GM21825 (cell line): ENCODE results near the gene MIGA1.

Experiments used
- ATAC-seq: cut with Tn5 transposase; IDR thresholded peaks from one replicate; pipeline ENCODE4 v1.9.1; 2021; ENCODE audit warnings: mild to moderate bottlenecking, moderate library complexity; ENCODE audit not compliant: unreplicated experiment

The MIGA1 gene

DNA sequence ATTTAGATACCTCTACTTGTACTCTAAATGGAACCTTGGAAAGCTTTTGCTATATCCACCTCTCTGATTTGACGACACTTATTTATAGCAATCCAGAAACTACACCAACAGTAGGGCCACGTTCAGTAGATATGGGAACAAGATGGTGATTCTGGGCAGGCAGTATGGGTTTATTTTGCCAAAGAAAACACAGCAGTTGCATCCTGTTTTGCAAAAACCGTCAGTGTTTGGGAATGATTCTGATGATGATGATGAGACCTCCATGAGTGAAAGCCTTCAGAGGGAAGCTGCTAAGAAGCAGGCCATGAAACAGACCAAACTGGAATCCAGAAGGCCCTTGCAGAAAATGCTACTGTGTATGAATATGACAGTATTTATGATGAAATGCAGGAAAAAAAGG lies 67.5 kb downstream of the MIGA1 start:
- no peak for ATAC-seq

DNA sequence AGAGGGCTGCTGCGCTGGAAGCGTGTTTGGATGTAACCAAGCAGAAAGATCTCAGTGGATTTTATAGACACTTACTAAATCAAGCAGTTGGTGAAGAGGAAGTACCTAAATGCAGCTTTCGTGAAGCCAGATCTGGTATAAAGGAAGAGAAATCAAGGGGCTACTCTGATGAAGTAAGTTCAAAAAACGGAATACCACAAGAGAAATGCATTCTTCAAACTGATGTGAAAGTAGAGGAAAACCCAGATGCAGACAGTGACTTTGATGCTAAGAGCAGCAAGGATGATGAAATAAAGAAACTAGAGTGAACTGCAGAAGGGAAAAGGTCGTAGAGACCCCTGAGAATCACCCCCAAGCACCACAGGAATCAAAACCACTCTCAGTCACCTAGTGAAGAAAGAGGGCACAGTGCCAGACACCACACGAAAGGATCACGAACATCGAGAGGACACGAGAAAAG lies 68.2 kb downstream of the MIGA1 start:
- no peak for ATAC-seq

GRCh38 chr1:77850082-77850481 lies 70.6 kb downstream of the MIGA1 start:
- no peak for ATAC-seq

DNA sequence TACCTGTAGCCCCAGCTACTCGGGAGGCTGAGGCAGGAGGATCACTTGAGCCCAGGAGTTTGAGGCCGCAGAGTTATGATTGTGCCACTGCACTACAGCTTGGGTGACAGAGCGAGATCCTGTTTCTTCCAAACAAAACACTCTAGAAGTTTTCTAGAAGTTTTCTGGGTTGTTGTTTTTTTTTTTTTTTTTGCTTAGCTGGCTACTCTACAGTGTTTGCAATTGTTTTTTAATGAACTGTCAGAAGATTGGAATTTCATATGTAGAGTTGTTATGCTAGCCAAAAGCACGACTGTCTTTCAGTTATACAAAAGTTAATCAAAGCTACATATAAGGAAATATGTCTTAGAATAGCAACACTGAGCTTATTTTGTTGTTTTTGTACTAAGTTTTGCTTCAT lies 78.1 kb downstream of the MIGA1 start:
- no peak for ATAC-seq

DNA sequence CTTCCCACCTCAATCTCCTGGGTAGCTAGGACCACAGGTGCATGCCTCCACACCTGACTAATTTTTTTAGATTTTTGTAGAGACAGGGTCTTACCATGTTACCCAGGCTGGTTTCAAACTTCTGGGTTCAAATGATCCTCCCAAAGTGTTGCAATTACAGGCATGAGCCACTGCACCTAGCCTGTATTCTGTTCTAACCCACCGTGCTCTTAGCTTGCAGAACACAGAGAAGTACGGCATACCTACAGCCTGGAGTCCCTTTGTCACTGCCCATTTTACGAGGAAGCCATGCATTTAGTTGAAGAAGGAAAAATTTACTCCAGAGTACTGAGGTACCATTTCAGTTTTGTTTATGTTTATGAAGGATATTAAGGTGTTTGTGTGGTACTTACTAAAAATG lies 79.3 kb downstream of the MIGA1 start:
- no peak for ATAC-seq

GRCh38 chr1:77859248-77859647 lies 79.8 kb downstream of the MIGA1 start:
- ATAC-seq: no peak

DNA sequence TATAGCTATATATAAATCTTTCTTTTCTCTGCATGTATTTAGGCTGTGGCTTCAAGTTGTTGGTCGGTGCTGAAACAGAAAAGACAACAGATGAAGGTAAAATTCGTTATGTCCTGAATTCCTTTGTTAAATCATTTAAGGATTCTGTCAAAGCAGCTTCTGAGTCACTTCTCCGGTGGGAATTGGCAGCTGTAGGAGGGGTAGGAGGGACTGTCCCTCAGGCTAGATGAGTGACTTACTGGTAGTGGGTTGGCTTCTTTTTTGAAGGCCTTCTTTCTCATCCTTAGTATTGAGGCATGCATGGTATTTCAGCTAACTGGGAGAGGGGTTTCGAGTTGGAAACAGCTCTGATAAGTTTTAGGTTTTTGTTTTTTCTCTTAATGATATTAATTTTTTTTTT lies 86.8 kb downstream of the MIGA1 start:
- no peak for ATAC-seq

GRCh38 chr1:77872645-77873044 lies 93.2 kb downstream of the MIGA1 start:
- ATAC-seq: no peak

- no peak for ATAC-seq
Measured at GRCh38 chr1:77873461-77873860, 94.0 kb downstream of the MIGA1 start.

GRCh38 chr1:77874804-77875445 lies 95.5 kb downstream of the MIGA1 start:
- ATAC-seq: no peak

DNA sequence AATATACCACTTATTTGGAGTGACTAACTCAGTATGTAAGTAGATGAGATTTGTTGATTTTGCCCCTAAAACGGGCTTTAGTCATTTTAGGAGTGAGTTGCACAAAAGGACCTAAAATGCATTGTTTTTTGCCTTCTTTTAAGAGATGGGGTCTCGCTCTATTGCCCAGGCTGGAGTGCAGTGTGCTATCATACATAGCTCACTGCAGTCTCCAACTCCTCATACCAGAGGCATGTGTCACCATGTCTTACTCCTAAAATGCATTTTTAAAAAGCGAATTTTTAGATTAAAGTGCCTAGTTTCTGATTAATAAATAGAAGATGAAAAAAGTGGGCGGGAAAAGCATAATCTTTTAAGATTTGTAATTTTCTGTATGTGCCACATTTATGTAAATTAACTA lies 97.4 kb downstream of the MIGA1 start:
- no peak for ATAC-seq

DNA sequence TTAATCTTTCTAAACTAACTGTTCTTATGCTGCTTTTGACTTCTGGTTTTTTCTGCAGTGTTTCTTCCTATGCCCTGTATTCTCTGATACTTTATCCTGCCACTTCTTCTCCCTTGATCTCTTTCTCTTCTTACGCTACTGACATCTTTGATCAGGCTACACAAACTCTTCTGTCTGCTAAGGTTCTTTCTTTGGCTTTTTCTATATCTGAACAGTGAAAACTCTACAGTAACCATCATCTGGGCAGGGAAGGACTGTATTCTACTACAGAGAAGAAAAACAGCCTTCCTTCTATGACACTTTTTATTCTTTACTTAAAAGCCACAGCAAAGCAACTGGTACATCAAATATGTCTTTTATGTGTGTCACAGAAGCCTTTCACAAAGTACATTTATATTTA lies 101.6 kb downstream of the MIGA1 start:
- no peak for ATAC-seq

- no peak for ATAC-seq
Measured at GRCh38 chr1:77882411-77882810, 103.0 kb downstream of the MIGA1 start.

- no peak for ATAC-seq
Measured at GRCh38 chr1:77888081-77888780, 108.8 kb downstream of the MIGA1 start, which contains the start of gene NEXN. NEXN (plus strand) TSS chr1:77888624; CDS start chr1:77916107, 27,483 bp downstream.

- ATAC-seq: no peak
Measured at GRCh38 chr1:77888781-77889642, 109.6 kb downstream of the MIGA1 start.

DNA sequence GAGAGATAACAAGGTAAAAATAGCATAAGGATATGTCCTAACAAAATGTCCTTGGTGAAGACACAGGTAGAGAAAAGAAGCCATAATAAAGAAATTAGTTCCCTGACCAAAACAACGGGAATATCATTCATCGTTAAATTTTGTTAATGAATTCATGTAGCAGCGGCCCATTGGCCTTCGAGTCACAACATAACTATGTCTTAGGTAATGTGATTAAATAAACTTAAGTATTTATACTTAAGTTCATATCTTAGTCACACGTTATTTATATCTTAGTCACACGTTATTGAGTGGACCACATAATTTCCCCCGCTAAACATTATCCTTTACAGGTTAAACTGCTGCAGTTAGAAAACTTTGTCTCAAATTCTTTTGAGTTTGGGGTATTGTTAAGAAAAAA lies 110.2 kb downstream of the MIGA1 start:
- ATAC-seq: no peak

DNA sequence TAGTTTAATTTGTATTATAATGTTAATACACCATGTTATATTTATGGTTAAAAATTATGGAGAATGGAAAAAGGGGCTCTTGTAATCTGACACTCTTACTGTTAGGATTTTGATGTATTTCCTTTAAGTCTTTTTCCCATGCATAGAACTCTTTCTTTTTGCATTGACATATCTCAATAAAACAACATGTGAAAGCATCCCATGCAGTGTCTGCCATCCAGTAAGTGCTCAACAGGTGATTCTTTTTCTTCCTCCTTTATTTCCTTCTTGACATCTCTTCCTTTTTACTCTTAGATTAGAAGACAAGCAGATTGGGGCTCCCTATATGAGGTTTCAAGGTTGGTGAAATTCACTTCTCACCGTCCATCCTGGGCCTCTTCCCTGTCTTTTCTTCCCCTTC lies 111.8 kb downstream of the MIGA1 start:
- no peak for ATAC-seq

- ATAC-seq: no peak
Measured at GRCh38 chr1:77899647-77900320, 120.3 kb downstream of the MIGA1 start.

DNA sequence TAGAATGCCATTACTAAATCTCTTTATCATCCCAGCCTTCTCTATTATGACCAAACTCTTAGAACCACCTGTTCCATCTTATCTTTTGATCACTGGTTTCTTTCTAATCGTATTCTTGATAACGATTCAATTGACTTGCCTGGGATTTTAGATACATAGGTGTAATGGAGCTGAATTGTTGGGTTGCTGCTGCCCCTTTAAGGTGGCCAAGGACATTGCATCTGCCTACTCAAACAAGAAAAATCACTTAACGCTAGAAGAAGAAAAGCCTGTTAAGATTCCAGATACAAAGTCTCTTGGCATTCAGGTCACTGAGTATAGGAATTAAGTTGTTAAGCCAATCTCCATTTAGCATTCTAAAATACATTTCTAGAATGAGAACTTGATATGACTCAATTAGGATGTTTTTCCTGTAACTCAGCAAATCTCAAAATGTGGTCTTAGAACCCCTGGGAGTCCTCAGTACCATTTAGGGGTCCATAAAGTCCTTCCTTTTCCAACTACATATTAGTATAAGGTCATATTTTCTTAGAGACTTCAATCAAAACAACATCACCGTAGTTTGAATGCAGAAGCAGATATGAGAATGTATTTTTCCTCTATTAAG lies 121.3 kb downstream of the MIGA1 start:
- ATAC-seq: no peak

DNA sequence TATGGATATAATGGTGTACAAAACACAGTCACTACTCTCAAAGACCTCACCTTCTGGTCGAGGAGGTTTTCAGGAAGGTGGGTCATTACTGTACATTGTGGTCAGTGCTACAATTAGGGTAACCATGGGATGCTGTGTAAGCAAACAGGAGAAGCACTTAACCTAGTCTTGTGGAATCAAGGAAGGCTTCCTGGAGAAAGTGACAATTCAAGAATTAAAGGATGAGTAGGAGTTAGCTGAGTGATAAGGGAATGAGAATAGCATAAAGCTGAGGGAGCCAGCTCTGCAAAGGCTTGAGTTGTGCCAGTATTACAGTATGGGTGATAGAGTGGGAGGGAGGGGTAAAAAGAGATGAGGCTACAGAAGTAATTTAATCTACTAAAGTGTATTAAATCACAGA lies 126.2 kb downstream of the MIGA1 start:
- ATAC-seq: no peak
